Activated CD4-positive, alpha-beta T cell treated with anti-CD3 and anti-CD28 coated beads for 1 hour (primary cell): ENCODE data around the gene COL16A1.

Experiments
- DNase-seq: peaks from one replicate; pipeline ENCODE4 v3.0.0-alpha.2; 2020

The COL16A1 gene

GRCh38 chr1:31703431-31704270 is at the start of gene COL16A1:
COL16A1 (minus strand) TSS chr1:31704017; CDS start chr1:31702193, 1,824 bp downstream.
- no peak for DNase-seq

DNA sequence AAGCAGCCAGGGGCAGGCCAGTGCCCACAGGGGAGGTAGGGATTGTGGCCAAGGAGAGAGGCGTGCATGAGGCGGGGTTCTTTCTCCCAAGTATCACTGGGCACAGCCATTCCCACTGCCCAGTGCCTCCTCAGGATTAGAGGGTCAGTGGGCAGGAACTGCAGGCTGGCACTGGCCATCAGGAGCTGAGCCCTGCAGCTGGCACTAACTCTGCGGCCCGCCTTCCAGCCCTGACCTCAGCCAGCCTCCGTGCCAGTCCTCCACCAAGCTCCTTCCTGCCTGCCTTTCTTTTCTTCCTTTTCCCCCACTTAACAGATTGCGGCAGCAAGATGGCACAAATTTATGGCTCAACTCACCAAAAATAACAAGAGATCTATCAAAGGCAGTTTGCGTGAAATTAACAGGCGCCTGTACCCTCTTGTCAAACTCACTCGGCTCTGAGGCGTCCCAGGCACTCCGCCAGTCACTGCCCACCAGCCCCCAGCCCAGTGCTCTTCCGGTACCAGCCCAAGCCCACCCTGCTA is 49.2 kb upstream of the COL16A1 start:
- DNase-seq, result no peak

DNA sequence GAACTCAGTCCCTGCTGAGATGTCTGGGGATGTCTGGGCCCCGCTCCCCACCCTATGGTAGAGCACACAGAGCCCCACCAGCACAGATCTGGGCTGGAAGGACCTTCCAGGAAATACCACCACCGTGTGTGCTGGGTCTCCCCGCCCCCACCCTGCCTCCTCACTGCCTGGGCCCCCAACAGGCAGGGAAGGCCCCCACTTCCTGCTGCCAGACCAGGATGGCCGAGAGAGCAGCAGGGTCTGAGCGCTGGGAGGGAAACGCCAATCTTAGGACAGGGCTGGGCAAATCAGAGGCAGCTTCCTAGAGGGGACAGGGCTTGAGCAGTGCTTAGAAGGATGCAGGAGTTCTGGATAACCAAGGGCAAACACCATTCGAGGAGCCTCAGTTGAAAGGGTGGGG is 48.4 kb upstream of the COL16A1 start:
- no peak for DNase-seq

DNA sequence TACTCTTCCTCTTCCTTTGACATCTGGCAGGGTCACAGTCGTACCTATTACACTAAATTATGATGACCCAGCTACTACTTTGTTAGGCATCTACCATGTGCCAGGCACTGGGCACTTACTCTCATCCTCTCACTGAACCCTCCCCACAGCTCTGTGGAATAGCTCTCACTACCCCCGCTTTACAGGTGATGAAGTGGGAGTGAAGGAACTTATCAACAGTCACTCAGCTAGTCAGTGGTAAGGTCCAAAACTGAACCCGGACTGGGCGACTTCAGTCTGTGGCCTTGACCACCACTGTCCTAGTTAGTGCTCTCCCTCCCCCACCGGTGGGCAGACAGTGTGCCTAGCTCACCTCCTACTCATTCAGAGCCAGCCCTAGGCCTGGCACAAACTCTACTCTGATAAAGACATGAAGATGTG is 48.0 kb upstream of the COL16A1 start:
- DNase-seq, result no peak

GRCh38 chr1:31750858-31751510 is 47.2 kb upstream of the COL16A1 start:
- DNase-seq, result no peak

DNA sequence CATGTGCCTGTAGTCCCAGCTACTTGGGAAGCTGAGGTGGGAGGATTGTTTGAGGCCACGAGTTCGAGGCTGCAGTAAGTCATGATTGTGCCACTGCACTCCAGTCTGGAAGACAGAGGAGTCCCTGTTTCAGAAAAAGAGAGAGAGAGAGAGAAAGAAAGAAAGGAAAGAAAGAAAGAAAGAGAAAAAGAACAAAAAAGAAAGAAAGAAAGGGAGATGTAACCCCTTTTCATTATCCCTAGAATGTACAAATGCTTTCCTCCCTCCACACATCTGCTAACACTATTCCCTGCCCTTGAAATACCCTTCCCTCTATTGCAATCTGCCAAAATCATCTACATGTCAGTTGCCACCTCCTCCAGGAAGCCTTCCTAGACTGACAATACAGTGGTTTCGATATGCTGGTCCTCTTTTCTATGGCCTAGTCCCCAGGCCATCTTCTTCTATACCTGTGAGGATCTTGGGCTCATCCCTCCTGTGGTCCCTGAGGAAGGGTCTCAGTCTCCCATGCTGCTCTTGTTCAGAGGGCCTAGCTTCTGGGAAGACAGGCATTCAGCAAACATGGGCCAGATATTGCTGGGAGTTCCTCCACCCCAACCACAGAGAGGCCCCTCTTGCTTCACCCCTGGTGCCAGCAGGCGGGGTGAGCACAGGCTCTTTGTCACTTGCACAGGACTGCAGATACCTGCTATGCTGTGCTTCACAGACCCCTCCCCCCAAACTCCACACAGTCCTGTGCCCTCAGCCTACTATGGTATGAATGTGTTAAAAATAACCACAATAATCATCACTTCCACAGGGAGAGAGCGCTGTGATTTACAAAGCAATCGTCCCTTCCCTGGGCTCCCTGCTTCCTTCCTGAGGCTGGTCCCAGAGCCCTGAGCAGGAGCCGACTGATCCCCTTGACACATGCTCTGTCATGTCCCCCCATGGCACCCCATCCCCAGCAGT is 46.2 kb upstream of the COL16A1 start:
- DNase-seq, result no peak

DNA sequence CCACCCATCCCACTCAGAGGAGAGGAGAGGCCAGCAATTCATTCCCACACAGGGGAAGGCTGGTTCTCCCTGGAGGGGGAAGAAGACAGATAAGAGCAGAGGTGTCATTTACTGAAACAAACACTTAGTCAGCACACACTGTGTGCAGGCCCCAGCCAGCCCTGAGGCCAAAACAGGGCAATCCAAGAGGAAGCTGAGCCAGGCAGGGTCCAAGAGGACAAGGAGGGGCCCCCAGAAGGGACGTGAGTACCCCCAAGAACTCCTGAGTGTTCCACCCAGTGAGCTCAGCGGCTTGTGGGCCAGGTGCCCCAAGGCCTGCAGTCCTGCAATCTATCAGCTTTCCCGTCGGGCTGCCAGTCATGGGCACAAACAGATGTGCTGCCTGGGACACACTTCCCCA is 44.5 kb upstream of the COL16A1 start:
- no peak for DNase-seq

GRCh38 chr1:31747304-31747703 is 43.5 kb upstream of the COL16A1 start:
- DNase-seq, result no peak

GRCh38 chr1:31746687-31747086 is 42.9 kb upstream of the COL16A1 start:
- no peak for DNase-seq

GRCh38 chr1:31745946-31746670 is 42.3 kb upstream of the COL16A1 start:
- DNase-seq, result no peak

DNA sequence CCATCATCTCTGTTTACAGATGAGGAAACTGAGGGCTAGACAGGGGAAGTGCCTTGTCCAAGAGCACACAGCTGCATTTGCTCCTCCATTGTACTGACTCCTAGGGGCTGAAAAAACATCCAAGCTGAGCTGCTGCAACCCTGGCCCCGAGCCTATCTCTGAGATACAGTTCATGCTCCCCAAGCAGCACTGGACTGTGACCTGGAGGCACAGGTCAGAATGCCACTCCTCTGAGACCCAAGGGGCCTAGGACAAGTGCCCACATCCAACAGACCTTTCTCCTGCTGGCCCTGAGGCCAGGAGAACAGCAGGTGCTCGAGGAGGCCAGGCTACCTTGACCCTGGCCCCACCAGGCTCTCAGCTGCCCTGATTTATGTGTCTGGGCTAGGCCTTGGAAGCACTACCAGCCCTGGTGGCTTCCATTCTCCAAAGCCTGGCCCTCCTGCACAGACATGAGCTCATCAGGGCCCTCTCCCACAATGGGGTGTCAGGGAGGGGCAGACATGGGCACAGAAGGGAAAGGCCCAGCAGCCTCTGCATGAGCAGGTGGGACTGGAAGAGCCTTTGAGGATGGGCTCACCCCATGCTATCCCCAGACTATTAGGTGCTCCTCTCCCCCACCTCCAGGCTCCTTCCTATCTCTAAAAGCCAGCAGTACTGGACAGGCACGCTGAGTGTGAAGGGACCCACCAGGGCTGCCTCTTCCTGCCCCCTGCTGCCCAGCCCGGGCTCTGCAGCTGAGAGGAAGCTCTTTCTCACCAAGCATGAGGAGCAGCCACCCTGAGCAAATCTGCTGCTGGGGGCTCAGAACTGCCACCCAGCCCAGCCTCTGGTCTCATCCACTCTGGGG is 41.5 kb upstream of the COL16A1 start:
- DNase-seq, result no peak

- no peak for DNase-seq
These were observed 40.5 kb upstream of the COL16A1 start for GRCh38 chr1:31744165-31744888.

DNA sequence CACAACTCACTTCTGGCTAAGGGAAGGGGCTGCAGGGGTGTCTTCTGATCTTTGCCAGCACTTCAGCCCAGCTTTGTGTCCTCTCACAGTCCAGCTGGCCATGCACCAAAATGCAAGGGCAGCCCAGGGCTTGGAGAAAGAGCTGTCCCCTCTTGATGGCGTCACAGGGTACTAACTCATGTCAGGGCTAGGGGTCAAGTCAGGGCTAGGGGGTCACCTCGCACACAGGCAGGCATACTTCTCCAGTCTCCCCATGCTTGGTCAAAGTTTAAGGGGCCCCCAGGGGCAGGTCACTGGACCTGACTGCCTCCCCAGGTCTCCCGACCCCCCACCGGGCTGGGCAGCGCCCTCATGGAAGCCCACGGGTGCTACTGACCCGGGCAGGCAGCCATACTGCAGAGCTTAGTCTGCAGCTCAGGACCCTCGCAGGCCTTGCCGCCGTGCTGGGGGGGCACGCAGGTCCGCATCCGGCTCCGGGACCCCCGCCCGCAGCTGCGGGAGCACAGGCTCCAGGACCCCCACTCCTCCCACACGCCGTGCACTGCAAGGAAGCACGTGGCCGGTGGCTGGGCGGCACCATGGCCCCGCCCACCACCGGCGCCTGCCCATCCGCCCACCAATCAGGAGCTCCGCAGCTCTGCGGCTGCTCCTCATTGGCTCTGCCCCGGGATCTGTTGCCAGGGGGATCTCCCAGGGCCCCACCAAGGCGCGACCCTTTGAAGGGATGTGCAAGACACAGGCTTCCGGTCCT is 38.8 kb upstream of the COL16A1 start:
- DNase-seq, result no peak

DNA sequence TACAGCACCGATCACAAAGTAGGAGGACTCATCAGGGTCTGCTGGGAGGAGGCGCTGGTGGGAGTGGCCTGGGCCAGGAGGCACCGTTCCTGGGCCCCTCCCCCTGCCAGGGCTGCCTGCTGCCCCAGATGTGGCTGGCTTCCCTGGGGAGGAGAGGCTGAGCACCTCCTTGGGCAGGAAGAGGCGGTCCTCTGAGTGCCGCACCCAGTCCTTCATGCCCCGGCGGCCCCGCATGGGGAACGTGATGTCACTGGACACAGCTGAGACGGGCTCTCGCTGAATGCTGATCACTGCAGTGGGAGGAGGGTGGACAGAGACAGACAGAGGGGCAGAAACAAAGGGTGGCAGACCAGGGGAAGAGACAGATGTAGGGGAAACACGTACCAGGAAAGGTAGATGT is 35.5 kb upstream of the COL16A1 start:
- no peak for DNase-seq

- DNase-seq, result peak; percentile 33
These were observed 32.9 kb upstream of the COL16A1 start for GRCh38 chr1:31736675-31737074.

DNA sequence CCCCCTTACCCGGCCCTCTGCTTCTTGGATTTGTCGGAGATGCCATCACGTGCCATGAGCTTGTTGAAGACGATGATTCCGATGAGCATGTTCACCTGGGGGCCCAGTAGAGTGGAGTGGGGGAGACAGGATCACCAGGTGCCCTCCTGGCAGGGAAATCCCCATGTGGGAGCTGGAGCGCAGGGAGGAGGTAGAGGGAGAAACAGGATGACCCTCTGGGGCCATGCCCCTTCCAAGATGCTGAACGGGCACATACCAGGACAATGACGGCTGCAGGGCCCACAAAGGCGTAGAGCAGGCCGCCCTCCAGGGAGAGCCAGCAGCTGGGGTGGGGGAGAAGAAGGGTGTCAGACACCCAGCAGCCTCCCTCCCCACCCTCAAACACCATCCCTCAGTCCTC is 31.8 kb upstream of the COL16A1 start:
- no peak for DNase-seq

GRCh38 chr1:31734582-31735107 is 30.8 kb upstream of the COL16A1 start:
- no peak for DNase-seq

DNA sequence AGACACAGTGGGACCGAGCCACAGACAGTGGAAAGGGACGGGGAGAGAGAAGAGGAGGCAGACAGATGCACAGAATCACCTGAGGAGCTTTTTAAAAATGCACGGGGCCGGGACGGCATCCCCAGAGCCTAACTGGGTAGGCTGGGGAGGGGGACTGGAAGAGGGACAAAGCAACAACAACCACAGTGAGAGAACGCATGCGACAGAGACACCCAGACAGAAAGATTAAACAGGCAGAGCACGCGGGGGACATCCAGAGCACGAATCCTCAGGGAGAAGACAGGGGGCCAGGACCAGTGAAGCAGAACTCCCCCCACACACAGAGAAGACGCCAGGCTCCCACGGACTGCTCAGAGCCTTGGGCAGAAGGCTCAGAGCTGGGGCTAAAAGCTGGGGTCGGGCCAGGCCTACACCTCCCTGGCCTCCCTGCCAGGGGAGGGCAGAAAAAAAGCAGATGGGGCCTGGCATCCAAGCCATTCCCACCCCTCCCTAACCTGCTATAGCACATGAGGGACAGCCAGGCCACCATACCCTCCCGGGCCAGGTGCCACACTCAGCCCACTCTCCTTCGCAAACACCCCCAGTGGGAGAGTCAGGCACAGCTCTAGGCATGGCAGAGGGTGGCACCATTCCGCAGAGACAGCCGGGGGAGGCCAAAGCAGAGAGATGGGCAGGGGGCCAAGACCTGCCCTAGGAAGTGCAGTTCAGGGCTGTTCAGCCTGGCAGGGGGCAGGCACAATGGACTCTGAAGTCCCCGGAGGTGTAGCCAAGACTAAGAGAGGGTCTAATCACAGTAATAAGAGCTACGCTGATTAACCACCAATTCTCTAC is 29.8 kb upstream of the COL16A1 start:
- DNase-seq, result no peak
